ENCODE measurements around the gene HSD17B14. TPM values are rescaled to one million over a fixed set of nuclear protein-coding genes. Genes with fewer than 3 reads are reported as not detected.

The HSD17B14 gene
- total and polyA plus RNA-seq, 9 of the 15 experiments (the other 6 are each of a cell fraction or from before 2014, with no cell fraction given), result 0.16 TPM; not detected in 8

DNA sequence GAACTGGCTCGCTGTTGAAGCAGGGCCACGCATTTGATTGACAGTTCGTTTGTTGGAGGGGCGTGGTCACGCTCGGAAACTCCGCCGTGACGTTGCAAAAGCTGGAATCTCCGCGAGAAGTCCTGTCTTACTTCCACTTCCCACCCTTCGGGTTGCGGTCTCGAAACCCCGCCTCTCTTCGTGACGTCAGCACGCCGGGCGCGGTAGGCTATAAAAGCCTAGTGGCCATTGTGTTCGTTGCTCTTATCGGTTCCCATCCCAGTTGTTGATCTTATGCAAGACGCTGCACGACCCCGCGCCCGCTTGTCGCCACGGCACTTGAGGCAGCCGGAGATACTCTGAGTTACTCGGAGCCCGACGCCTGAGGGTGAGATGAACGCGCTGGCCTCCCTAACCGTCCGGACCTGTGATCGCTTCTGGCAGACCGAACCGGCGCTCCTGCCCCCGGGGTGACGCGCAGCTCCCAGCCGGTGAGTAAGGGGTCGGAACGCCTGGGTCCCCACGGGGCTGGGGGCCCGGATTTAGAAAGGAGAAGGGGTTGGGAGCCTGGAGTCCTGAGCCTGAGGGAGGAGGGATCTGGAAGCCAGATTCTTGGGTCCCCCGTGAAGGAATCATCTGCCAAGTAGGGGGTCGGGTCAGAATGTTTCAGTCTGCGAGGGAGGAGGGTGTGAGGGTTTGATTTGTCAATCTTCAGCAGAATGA, 36.0 kb upstream of the HSD17B14 start, which contains the start of gene PPP1R15A (continued):
- TF ChIP-seq NRF1 (conservative IDR thresholded peaks at IDR 0.05 in 1 of 2, IDR thresholded peaks at IDR 0.05 in 1 of 2), result peak; percentile 58; a peak in 3 of 4 replicates
- no peak for TF ChIP-seq TSC22D4 (tag; IDR thresholded peaks at IDR 0.05)
- TF ChIP-seq DDX20 (tag; IDR thresholded peaks at IDR 0.05; ENCODE audit: low read depth), result no peak
- TF ChIP-seq NELFE (IDR thresholded peaks at IDR 0.05; ENCODE audit: insufficient read depth, insufficient read length), result no peak
- no peak for TF ChIP-seq SLC30A9 (CRISPR knock-in tag; IDR thresholded peaks at IDR 0.05)
- peak; percentile 14 to 93; a peak in 3 of 4 replicates for TF ChIP-seq FOXA3 (CRISPR knock-in tag; conservative IDR thresholded peaks at IDR 0.05 in 1 of 2, IDR thresholded peaks at IDR 0.05 in 1 of 2)
- peak; percentile 100 for TF ChIP-seq POLR2B (IDR thresholded peaks at IDR 0.05; ENCODE audit: low read depth, partially characterized antibody)
- TF ChIP-seq MTA1 (IDR thresholded peaks at IDR 0.05; ENCODE audit: borderline replicate concordance), result no peak
- TF ChIP-seq, protein P1, sequence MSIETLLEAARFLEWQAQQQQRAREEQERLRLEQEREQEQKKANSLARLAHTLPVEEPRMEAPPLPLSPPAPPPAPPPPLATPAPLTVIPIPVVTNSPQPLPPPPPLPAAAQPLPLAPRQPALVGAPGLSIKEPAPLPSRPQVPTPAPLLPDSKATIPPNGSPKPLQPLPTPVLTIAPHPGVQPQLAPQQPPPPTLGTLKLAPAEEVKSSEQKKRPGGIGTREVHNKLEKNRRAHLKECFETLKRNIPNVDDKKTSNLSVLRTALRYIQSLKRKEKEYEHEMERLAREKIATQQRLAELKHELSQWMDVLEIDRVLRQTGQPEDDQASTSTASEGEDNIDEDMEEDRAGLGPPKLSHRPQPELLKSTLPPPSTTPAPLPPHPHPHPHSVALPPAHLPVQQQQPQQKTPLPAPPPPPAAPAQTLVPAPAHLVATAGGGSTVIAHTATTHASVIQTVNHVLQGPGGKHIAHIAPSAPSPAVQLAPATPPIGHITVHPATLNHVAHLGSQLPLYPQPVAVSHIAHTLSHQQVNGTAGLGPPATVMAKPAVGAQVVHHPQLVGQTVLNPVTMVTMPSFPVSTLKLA (conservative IDR thresholded peaks at IDR 0.05), result peak; percentile 70 to 79
- no peak for TF ChIP-seq MTF1 (CRISPR knock-in tag; IDR thresholded peaks at IDR 0.05; ENCODE audit: borderline replicate concordance)
- no peak; the same call in 1 of the 2 replicates for TF ChIP-seq DPF2 (IDR thresholded peaks at IDR 0.05)
- TF ChIP-seq, protein P2, sequence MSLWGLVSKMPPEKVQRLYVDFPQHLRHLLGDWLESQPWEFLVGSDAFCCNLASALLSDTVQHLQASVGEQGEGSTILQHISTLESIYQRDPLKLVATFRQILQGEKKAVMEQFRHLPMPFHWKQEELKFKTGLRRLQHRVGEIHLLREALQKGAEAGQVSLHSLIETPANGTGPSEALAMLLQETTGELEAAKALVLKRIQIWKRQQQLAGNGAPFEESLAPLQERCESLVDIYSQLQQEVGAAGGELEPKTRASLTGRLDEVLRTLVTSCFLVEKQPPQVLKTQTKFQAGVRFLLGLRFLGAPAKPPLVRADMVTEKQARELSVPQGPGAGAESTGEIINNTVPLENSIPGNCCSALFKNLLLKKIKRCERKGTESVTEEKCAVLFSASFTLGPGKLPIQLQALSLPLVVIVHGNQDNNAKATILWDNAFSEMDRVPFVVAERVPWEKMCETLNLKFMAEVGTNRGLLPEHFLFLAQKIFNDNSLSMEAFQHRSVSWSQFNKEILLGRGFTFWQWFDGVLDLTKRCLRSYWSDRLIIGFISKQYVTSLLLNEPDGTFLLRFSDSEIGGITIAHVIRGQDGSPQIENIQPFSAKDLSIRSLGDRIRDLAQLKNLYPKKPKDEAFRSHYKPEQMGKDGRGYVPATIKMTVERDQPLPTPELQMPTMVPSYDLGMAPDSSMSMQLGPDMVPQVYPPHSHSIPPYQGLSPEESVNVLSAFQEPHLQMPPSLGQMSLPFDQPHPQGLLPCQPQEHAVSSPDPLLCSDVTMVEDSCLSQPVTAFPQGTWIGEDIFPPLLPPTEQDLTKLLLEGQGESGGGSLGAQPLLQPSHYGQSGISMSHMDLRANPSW (CRISPR knock-in tag; IDR thresholded peaks at IDR 0.05), result peak; percentile 73; the same call in 1 of the 2 replicates
- TF ChIP-seq, protein P3, sequence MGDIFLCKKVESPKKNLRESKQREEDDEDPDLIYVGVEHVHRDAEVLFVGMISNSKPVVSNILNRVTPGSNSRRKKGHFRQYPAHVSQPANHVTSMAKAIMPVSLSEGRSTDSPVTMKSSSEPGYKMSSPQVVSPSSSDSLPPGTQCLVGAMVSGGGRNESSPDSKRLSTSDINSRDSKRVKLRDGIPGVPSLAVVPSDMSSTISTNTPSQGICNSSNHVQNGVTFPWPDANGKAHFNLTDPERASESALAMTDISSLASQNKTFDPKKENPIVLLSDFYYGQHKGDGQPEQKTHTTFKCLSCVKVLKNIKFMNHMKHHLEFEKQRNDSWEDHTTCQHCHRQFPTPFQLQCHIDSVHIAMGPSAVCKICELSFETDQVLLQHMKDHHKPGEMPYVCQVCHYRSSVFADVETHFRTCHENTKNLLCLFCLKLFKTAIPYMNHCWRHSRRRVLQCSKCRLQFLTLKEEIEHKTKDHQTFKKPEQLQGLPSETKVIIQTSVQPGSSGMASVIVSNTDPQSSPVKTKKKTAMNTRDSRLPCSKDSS (IDR thresholded peaks at IDR 0.05; ENCODE audit: low read depth, partially characterized antibody), result no peak
- no peak; the same call in 1 of the 2 replicates for TF ChIP-seq EGR1 (conservative IDR thresholded peaks at IDR 0.05)
- no peak for TF ChIP-seq ELF1 (tag; IDR thresholded peaks at IDR 0.05)
- TF ChIP-seq, protein P4, sequence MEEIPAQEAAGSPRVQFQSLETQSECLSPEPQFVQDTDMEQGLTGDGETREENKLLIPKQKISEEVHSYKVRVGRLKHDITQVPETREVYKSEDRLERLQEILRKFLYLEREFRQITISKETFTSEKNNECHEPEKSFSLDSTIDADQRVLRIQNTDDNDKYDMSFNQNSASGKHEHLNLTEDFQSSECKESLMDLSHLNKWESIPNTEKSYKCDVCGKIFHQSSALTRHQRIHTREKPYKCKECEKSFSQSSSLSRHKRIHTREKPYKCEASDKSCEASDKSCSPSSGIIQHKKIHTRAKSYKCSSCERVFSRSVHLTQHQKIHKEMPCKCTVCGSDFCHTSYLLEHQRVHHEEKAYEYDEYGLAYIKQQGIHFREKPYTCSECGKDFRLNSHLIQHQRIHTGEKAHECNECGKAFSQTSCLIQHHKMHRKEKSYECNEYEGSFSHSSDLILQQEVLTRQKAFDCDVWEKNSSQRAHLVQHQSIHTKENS (CRISPR knock-in tag; IDR thresholded peaks at IDR 0.05), result no peak
- no peak for TF ChIP-seq RBM15 (IDR thresholded peaks at IDR 0.05; ENCODE audit: insufficient read depth, low read length)
- no peak for TF ChIP-seq PYGO2 (tag; IDR thresholded peaks at IDR 0.05)
- no peak for TF ChIP-seq STAT5B (CRISPR knock-in tag; IDR thresholded peaks at IDR 0.05)
- no peak for TF ChIP-seq RHOXF2B (CRISPR knock-in tag; conservative IDR thresholded peaks at IDR 0.05)
- no peak; the same call in none of the 2 replicates for TF ChIP-seq ZNF263 (CRISPR knock-in tag; IDR thresholded peaks at IDR 0.05; ENCODE audit: borderline replicate concordance)

All from K562 (cell line).